Esophagus (tissue), 2 donors: Measurements from ENCODE around the gene FSTL5. TPM values are rescaled to one million over a fixed set of nuclear protein-coding genes. Genes with fewer than 3 reads are reported as not detected.

Experiments used
- H3K27ac ChIP-seq, 2 donors: one replicate each; pipeline ENCODE4 v1.5.1; 2013; ENCODE audit warnings: low read depth in 2 of 2, mild to moderate bottlenecking in 2 of 2, inconsistent platforms in 1 of 2, low read length in 1 of 2, moderate library complexity in 1 of 2
- H3K27me3 ChIP-seq, 2 donors: one replicate each; pipeline ENCODE4 v1.6.1; 2013; ENCODE audit warnings: low read length in 2 of 2, control low read depth in 1 of 2, mild to moderate bottlenecking in 1 of 2; ENCODE audit not compliant: insufficient read depth in 2 of 2, control insufficient read depth in 1 of 2
- H3K36me3 ChIP-seq, 2 donors: one replicate each; pipeline ENCODE4 v1.6.1; 2013; ENCODE audit warnings: low read length in 1 of 2; ENCODE audit not compliant: control insufficient read depth in 2 of 2, insufficient read depth in 2 of 2
- H3K4me1 ChIP-seq, 2 donors: one replicate each; pipeline ENCODE4 v1.6.1; 2013; ENCODE audit warnings: low read length in 1 of 2; ENCODE audit not compliant: control insufficient read depth in 2 of 2, insufficient read depth in 2 of 2
- H3K4me3 ChIP-seq, 2 donors: one replicate each; pipeline ENCODE4 v1.5.1; 2013; ENCODE audit warnings: low read length in 2 of 2, mild to moderate bottlenecking in 2 of 2, low read depth in 1 of 2, moderate library complexity in 1 of 2
- H3K9me3 ChIP-seq, 2 donors: one replicate each; pipeline ENCODE4 v1.6.1; 2013; ENCODE audit warnings: mild to moderate bottlenecking in 2 of 2, low read depth in 1 of 2, low read length in 1 of 2, moderate library complexity in 1 of 2; ENCODE audit not compliant: control insufficient read depth in 2 of 2, insufficient read depth in 1 of 2
- WGBS, 2 donors: extraction: QIAGEN DNeasy Blood & Tissue Kit; methylation state at CpG; one replicate each; pipeline ENCODE4 v1.1.7; 2013; 5-methylcytosine and 5-hydroxymethylcytosine counted together
- polyA plus RNA-seq, 2 donors: library from polyadenylated mRNA; stranded (reverse); fragments of 200-250 nt; gene quantifications; one replicate each; pipeline ENCODE4 v1.2.3, GENCODE V29; 2013
- donor health status: healthy with polysubstance abuse.
- donor health status: Bipolar disorder and iron deficiency.

FSTL5 gene
- polyA plus RNA-seq, 2 donors, result not detected

GRCh38 chr4:161827013-161827412, 336.8 kb downstream of the FSTL5 start:
- 88 to 93% methylated on average over 3 of the region's 3 CpGs for WGBS, 2 donors
- Histone ChIP-seq H3K36me3 (no peaks in the 10 kb centered on the region), H3K4me3 (no peak overlapping the region), H3K27me3 (no peaks in the 10 kb centered on the region), H3K4me1 (no peaks in the 10 kb centered on the region), H3K9me3 (peaks cover 9 to 18% of the 10 kb centered on the region in 2 donors), H3K27ac (no peak overlapping the region)

- H3K9me3 ChIP-seq, result peaks cover 9 to 18% of the 10 kb centered on the region in 2 donors
- no peaks in the 10 kb centered on the region for H3K4me1 ChIP-seq
- H3K27me3 ChIP-seq, result no peaks in the 10 kb centered on the region
- WGBS, 2 donors, result 100% methylated on average over 1 of the region's 1 CpG
- no peak overlapping the region for H3K27ac ChIP-seq
- no peaks in the 10 kb centered on the region for H3K36me3 ChIP-seq
- no peak overlapping the region for H3K4me3 ChIP-seq
Measured at GRCh38 chr4:161823450-161823849, 340.4 kb downstream of the FSTL5 start.

- no peaks in the 10 kb centered on the region for H3K4me1 ChIP-seq
- H3K36me3 ChIP-seq, result no peaks in the 10 kb centered on the region
- no peaks in the 10 kb centered on the region for H3K27me3 ChIP-seq
- WGBS, 2 donors, result 92 to 100% methylated on average over 1 of the region's 1 CpG
- peaks cover 9 to 19% of the 10 kb centered on the region in 2 donors for H3K9me3 ChIP-seq
- no peak overlapping the region for H3K4me3 ChIP-seq
- H3K27ac ChIP-seq, result no peak overlapping the region
Measured at GRCh38 chr4:161822174-161822573, 341.6 kb downstream of the FSTL5 start.

- WGBS, 2 donors, result 74 to 81% methylated on average over 11 of the region's 11 CpGs
- H3K27me3 ChIP-seq, result no peaks in the 10 kb centered on the region
- H3K9me3 ChIP-seq, result peaks cover 6 to 10% of the 10 kb centered on the region in 2 donors
- H3K27ac ChIP-seq, result no peak overlapping the region
- H3K36me3 ChIP-seq, result no peaks in the 10 kb centered on the region
- H3K4me1 ChIP-seq, result no peaks in the 10 kb centered on the region
- H3K4me3 ChIP-seq, result no peak overlapping the region
Measured at GRCh38 chr4:161817914-161818313, 345.9 kb downstream of the FSTL5 start.

- WGBS, 2 donors, result 85 to 90% methylated on average over 1 of the region's 1 CpG
- Histone ChIP-seq H3K9me3 (peaks cover 0 to 3% of the 10 kb centered on the region in 2 donors), H3K36me3 (no peaks in the 10 kb centered on the region)
Measured at GRCh38 chr4:161816958-161817357, 346.8 kb downstream of the FSTL5 start.

GRCh38 chr4:161815841-161816240, 348.0 kb downstream of the FSTL5 start:
- Histone ChIP-seq H3K9me3 (peaks cover 0 to 3% of the 10 kb centered on the region in 2 donors), H3K4me3 (no peak overlapping the region), H3K36me3 (no peaks in the 10 kb centered on the region), H3K27ac (no peak overlapping the region), H3K4me1 (no peaks in the 10 kb centered on the region), H3K27me3 (no peaks in the 10 kb centered on the region)
- 64% methylated on average over 1 of the region's 1 CpG for WGBS, 2 donors

More at GRCh38 chr4:161816958-161817357, 346.8 kb downstream of the FSTL5 start:
- H3K27me3 ChIP-seq, result no peaks in the 10 kb centered on the region
- no peak overlapping the region for H3K4me3 ChIP-seq
- no peak overlapping the region for H3K27ac ChIP-seq
- no peaks in the 10 kb centered on the region for H3K4me1 ChIP-seq

GRCh38 chr4:161813889-161814288, 349.9 kb downstream of the FSTL5 start:
- Histone ChIP-seq H3K4me3 (no peak overlapping the region), H3K27ac (no peak overlapping the region), H3K9me3 (peaks cover 0 to 3% of the 10 kb centered on the region in 2 donors), H3K4me1 (no peaks in the 10 kb centered on the region), H3K27me3 (no peaks in the 10 kb centered on the region), H3K36me3 (no peaks in the 10 kb centered on the region)

GRCh38 chr4:161813389-161813788, 350.4 kb downstream of the FSTL5 start:
- Histone ChIP-seq H3K36me3 (no peaks in the 10 kb centered on the region), H3K27ac (no peak overlapping the region), H3K4me1 (no peaks in the 10 kb centered on the region), H3K4me3 (no peak overlapping the region), H3K27me3 (no peaks in the 10 kb centered on the region), H3K9me3 (peaks cover 0 to 3% of the 10 kb centered on the region in 2 donors)
- 60 to 83% methylated on average over 5 of the region's 5 CpGs for WGBS, 2 donors

- Histone ChIP-seq H3K4me1 (no peaks in the 10 kb centered on the region), H3K4me3 (no peak overlapping the region), H3K27me3 (no peaks in the 10 kb centered on the region), H3K36me3 (no peaks in the 10 kb centered on the region), H3K9me3 (no peaks in the 10 kb centered on the region), H3K27ac (no peak overlapping the region)
- 77 to 82% methylated on average over 2 of the region's 2 CpGs for WGBS, 2 donors
Measured at GRCh38 chr4:161803171-161803570, 360.6 kb downstream of the FSTL5 start.

GRCh38 chr4:161799710-161800109, 364.1 kb downstream of the FSTL5 start:
- WGBS, 2 donors, result 30 to 37% methylated on average over 3 of the region's 3 CpGs
- no peak overlapping the region for H3K27ac ChIP-seq
- no peaks in the 10 kb centered on the region for H3K9me3 ChIP-seq
- H3K27me3 ChIP-seq, result no peaks in the 10 kb centered on the region
- H3K4me1 ChIP-seq, result no peaks in the 10 kb centered on the region
- no peak overlapping the region for H3K4me3 ChIP-seq
- no peaks in the 10 kb centered on the region for H3K36me3 ChIP-seq
